Measurements from ENCODE around the gene FASN.

The FASN gene

GRCh38 chr17:82072827-82073226, 25.2 kb downstream of the FASN start:
- DNase-seq: no peak

- no peak for DNase-seq
These were observed 27.4 kb downstream of the FASN start for GRCh38 chr17:82070611-82071010.

- peak; percentile 65 to 80 for DNase-seq
These were observed 32.3 kb downstream of the FASN start, which contains the start of gene DUS1L for GRCh38 chr17:82065638-82066303. TSS of gene DUS1L (minus strand) at chr17:82065804. CDS start at chr17:82065059, 745 bp downstream.

- DNase-seq: no peak
These were observed 32.8 kb downstream of the FASN start for GRCh38 chr17:82065193-82065637.

- no peak for DNase-seq
These were observed 33.4 kb downstream of the FASN start for GRCh38 chr17:82064433-82065192.

- no peak for DNase-seq
These were observed 34.3 kb downstream of the FASN start for GRCh38 chr17:82063424-82064415.

- DNase-seq: no peak
These were observed 35.1 kb downstream of the FASN start for GRCh38 chr17:82062984-82063368.

GRCh38 chr17:82062076-82062983, 35.7 kb downstream of the FASN start:
- no peak for DNase-seq

- no peak for DNase-seq
These were observed 36.8 kb downstream of the FASN start for GRCh38 chr17:82061047-82061925.

GRCh38 chr17:82060614-82061013, 37.4 kb downstream of the FASN start:
- no peak for DNase-seq

- DNase-seq: no peak
These were observed 38.0 kb downstream of the FASN start for GRCh38 chr17:82060001-82060380.

GRCh38 chr17:82059272-82060000, 38.6 kb downstream of the FASN start:
- DNase-seq: no peak

- no peak for DNase-seq
These were observed 39.2 kb downstream of the FASN start for GRCh38 chr17:82058855-82059249.

- no peak for DNase-seq
These were observed 39.7 kb downstream of the FASN start for GRCh38 chr17:82058230-82058854.

- no peak for DNase-seq
These were observed 41.1 kb downstream of the FASN start for GRCh38 chr17:82056729-82057621.

GRCh38 chr17:82055965-82056728, 41.9 kb downstream of the FASN start:
- no peak for DNase-seq

GRCh38 chr17:82055023-82055964, 42.7 kb downstream of the FASN start:
- no peak for DNase-seq

Data from stimulated activated CD4-positive, alpha-beta T cell treated with anti-CD3 and anti-CD28 coated beads, Interleukin-2, amount 100 ng/mL, for 48 hours (primary cell).